ENCODE data around the gene ATP8B3. TPM values are rescaled to one million over a fixed set of nuclear protein-coding genes. Genes with fewer than 3 reads are reported as not detected.

Gene ATP8B3
- total RNA-seq, 2 donors from 2014 or later = 2.3 to 3.4 TPM

DNA sequence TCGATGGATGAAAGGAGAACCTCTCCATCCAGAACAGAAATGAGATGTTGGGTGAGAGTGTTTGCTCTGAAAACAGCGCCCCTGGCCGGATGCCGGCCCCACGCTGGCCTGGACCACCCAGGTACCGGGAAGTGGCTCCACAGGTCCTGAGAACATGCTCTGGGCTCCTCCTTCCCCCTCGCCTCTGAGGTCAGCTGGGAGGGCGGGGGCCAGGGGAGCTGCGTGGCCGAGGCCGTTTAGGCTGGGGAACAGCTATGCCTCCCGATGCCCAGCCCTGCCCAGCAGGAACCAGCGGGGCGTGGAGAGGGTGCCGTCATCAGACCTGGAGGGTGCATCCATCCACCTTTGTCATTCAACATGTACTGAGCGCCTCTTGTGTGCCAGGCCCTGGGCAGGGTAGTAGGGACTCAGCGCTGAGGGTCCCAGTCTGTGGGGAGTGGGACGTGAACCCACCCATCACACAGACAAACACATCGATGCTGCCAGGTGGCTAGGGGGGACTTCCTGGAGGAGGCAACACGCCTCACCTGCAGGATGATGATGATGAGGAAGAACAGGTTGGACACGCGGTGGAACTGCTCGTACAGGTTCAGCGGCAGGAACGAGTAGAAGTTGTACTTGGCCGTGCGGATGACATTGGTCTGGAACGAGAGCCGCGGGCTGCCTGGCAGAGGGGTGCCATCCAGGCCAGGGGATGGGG is 4.2 kb downstream of the ATP8B3 start:
- Histone ChIP-seq H3K9ac (ENCODE audit: extremely low read depth, low read length, poor library complexity, severe bottlenecking) (no peak overlapping the region), H3K36me3 (ENCODE audit: control insufficient read depth, insufficient read depth, low read length) (no peaks in the 10 kb centered on the region), H3K27me3 (ENCODE audit: control insufficient read depth, insufficient read depth, low read length, poor library complexity, severe bottlenecking) (no peaks in the 10 kb centered on the region), H3K9me3 (ENCODE audit: control insufficient read depth, low read length) (no peaks in the 10 kb centered on the region), H3K27ac (ENCODE audit: low read depth, low read length) (no peak overlapping the region), H3K4me3 (ENCODE audit: low read length) (no peak overlapping the region), H3K4me1 (ENCODE audit: control insufficient read depth, insufficient read depth, low read length) (no peaks in the 10 kb centered on the region)
- WGBS, 2 experiments (ENCODE audit: insufficient coverage in 1 of 2, insufficient read length in 1 of 2) = 87 to 91% methylated on average over 22 to 29 of the region's 30 CpGs
- TF ChIP-seq, protein P1, sequence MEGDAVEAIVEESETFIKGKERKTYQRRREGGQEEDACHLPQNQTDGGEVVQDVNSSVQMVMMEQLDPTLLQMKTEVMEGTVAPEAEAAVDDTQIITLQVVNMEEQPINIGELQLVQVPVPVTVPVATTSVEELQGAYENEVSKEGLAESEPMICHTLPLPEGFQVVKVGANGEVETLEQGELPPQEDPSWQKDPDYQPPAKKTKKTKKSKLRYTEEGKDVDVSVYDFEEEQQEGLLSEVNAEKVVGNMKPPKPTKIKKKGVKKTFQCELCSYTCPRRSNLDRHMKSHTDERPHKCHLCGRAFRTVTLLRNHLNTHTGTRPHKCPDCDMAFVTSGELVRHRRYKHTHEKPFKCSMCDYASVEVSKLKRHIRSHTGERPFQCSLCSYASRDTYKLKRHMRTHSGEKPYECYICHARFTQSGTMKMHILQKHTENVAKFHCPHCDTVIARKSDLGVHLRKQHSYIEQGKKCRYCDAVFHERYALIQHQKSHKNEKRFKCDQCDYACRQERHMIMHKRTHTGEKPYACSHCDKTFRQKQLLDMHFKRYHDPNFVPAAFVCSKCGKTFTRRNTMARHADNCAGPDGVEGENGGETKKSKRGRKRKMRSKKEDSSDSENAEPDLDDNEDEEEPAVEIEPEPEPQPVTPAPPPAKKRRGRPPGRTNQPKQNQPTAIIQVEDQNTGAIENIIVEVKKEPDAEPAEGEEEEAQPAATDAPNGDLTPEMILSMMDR (conservative IDR thresholded peaks at IDR 0.05) = no peak
- H3K4me3 Mint-ChIP-seq = no peak overlapping the region
- H3K27ac Mint-ChIP-seq = no peak overlapping the region
- no peak for DNase-seq
- H3K4me1 Mint-ChIP-seq = no peaks in the 10 kb centered on the region
- no peaks in the 10 kb centered on the region for H3K9me3 Mint-ChIP-seq
- peaks cover 8% of the 10 kb centered on the region for H3K27me3 Mint-ChIP-seq (ENCODE audit: insufficient read depth)
- H3K36me3 Mint-ChIP-seq (ENCODE audit: low read depth) = no peaks in the 10 kb centered on the region

- DNase-seq = no peak
- Mint-ChIP-seq H3K36me3 (ENCODE audit: low read depth) (no peaks in the 10 kb centered on the region), H3K27ac (no peak overlapping the region), H3K4me1 (no peaks in the 10 kb centered on the region), H3K9me3 (no peaks in the 10 kb centered on the region), H3K4me3 (no peak overlapping the region), H3K27me3 (ENCODE audit: insufficient read depth) (peaks cover 8% of the 10 kb centered on the region)
- no peaks in the 10 kb centered on the region for H3K36me3 ChIP-seq (ENCODE audit: control insufficient read depth, insufficient read depth, low read length)
- H3K27ac ChIP-seq (ENCODE audit: low read depth, low read length) = no peak overlapping the region
- TF ChIP-seq, protein P1 (conservative IDR thresholded peaks at IDR 0.05) = no peak
- H3K27me3 ChIP-seq (ENCODE audit: control insufficient read depth, insufficient read depth, low read length, poor library complexity, severe bottlenecking) = no peaks in the 10 kb centered on the region
- 88 to 90% methylated on average over 12 to 28 of the region's 28 CpGs for WGBS, 2 experiments (ENCODE audit: insufficient coverage in 1 of 2, insufficient read length in 1 of 2)
- no peak overlapping the region for H3K4me3 ChIP-seq (ENCODE audit: low read length)
- H3K9ac ChIP-seq (ENCODE audit: extremely low read depth, low read length, poor library complexity, severe bottlenecking) = no peak overlapping the region
- H3K4me1 ChIP-seq (ENCODE audit: control insufficient read depth, insufficient read depth, low read length) = no peaks in the 10 kb centered on the region
- no peaks in the 10 kb centered on the region for H3K9me3 ChIP-seq (ENCODE audit: control insufficient read depth, low read length)
Observed at GRCh38 chr19:1807030-1807694, 4.9 kb downstream of the ATP8B3 start.

DNA sequence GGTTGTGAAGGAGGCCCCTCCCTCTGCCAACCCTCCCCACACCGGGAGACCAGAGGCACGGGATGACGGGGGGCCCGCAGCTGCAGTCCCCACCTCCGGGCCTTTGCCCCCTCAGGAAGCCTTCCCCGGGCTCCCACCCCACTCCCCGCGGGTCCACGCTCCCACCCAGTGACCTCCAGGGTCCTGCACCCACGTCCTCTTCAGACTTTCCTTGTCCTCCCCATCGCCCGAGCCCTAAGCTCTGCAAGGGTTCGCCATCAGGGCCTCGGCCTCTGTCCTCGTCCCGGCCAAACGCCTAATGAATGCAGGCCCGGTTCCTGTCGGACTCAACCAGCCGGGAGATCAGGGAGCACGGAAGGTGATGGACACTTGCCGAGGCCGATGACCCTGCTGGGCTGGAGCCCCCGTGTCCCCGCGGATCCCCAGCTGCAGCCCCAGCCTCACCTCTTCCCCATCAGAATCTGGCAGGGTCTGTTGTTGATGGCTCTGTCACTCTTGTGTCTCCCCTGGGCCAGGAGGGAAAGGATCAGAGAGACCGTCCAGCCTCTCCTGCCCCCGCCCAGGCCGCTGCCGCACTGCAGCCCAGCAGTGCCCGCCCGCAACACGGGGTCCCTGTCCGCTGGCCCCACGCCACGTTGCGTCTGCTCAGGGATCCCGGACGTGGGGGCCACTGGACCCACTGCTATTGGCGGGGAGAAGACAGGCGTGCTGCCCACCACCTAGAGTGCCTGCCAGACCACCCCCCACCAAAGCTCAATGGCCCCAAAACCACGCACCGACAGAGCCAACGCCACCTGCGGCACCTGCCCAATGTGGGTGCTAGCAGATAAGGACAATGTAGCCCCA is 5.7 kb downstream of the ATP8B3 start:
- Mint-ChIP-seq H3K27ac (no peak overlapping the region), H3K36me3 (ENCODE audit: low read depth) (no peaks in the 10 kb centered on the region)
- WGBS, 2 experiments (ENCODE audit: insufficient coverage in 1 of 2, insufficient read length in 1 of 2) = 89 to 94% methylated on average over 21 to 45 of the region's 45 CpGs

More for the DNA sequence above, 5.7 kb downstream of the ATP8B3 start:
- H3K9ac ChIP-seq (ENCODE audit: extremely low read depth, low read length, poor library complexity, severe bottlenecking) = no peak overlapping the region
- Mint-ChIP-seq H3K9me3 (no peaks in the 10 kb centered on the region), H3K4me1 (no peaks in the 10 kb centered on the region), H3K4me3 (no peak overlapping the region), H3K27me3 (ENCODE audit: insufficient read depth) (peaks cover 6% of the 10 kb centered on the region)
- no peak for DNase-seq
- no peaks in the 10 kb centered on the region for H3K4me1 ChIP-seq (ENCODE audit: control insufficient read depth, insufficient read depth, low read length)
- no peak overlapping the region for H3K4me3 ChIP-seq (ENCODE audit: low read length)
- H3K9me3 ChIP-seq (ENCODE audit: control insufficient read depth, low read length) = no peaks in the 10 kb centered on the region
- H3K36me3 ChIP-seq (ENCODE audit: control insufficient read depth, insufficient read depth, low read length) = no peaks in the 10 kb centered on the region
- H3K27ac ChIP-seq (ENCODE audit: low read depth, low read length) = no peak overlapping the region
- H3K27me3 ChIP-seq (ENCODE audit: control insufficient read depth, insufficient read depth, low read length, poor library complexity, severe bottlenecking) = no peaks in the 10 kb centered on the region
- TF ChIP-seq, protein P1 (conservative IDR thresholded peaks at IDR 0.05) = no peak

Data from endodermal cell (in vitro differentiated cells).